ENCODE measurements around the gene ADRA2A. TPM values are rescaled to one million over a fixed set of nuclear protein-coding genes. Genes with fewer than 3 reads are reported as not detected.

ADRA2A gene
- polyA plus RNA-seq, 1 donor (not counting 4 experiments of a cell fraction or from before 2014, with no cell fraction given), result not detected

- Histone ChIP-seq H3K4me1 (ENCODE audit: control insufficient read depth, extremely low read depth, insufficient read depth, low read length) (no peaks in the 10 kb centered on the region), H3K4me3 (ENCODE audit: control insufficient read depth in 2 of 3, extremely low read depth in 1 of 3, insufficient read depth in 2 of 3, low read depth in 1 of 3, low read length in 3 of 3) (no peak overlapping the region), H3K9ac (ENCODE audit: control insufficient read depth, extremely low read depth, insufficient read depth, low read length) (no peak overlapping the region), H2AFZ (ENCODE audit: control insufficient read depth, low read length) (no peak overlapping the region), H3K36me3 (ENCODE audit: control insufficient read depth in 2 of 2, extremely low read depth in 1 of 2, insufficient read depth in 2 of 2, low read length in 2 of 2) (no peaks in the 10 kb centered on the region), H3K79me2 (ENCODE audit: control insufficient read depth, insufficient read depth, low read length) (no peaks in the 10 kb centered on the region), H3K9me1 (ENCODE audit: control insufficient read depth, extremely low read depth, insufficient read depth, low read length) (no peaks in the 10 kb centered on the region), H4K20me1 (ENCODE audit: control insufficient read depth, extremely low read depth, insufficient read depth, low read length) (no peaks in the 10 kb centered on the region), H3K9me3 (ENCODE audit: control insufficient read depth, low read depth, low read length) (no peaks in the 10 kb centered on the region), H3K27me3 (ENCODE audit: control insufficient read depth, extremely low read depth, insufficient read depth, low read length) (no peaks in the 10 kb centered on the region), H3K4me2 (ENCODE audit: control insufficient read depth, extremely low read depth, insufficient read depth, low read depth, low read length) (no peak overlapping the region), H3K27ac (ENCODE audit: control insufficient read depth, insufficient read depth, low read length) (no peak overlapping the region)
- no peak for DNase-seq (ENCODE audit: low read depth, low spot score)
- no peak for TF ChIP-seq EZH2 (IDR thresholded peaks at IDR 0.05; ENCODE audit: low read length)
- TF ChIP-seq, protein P1, sequence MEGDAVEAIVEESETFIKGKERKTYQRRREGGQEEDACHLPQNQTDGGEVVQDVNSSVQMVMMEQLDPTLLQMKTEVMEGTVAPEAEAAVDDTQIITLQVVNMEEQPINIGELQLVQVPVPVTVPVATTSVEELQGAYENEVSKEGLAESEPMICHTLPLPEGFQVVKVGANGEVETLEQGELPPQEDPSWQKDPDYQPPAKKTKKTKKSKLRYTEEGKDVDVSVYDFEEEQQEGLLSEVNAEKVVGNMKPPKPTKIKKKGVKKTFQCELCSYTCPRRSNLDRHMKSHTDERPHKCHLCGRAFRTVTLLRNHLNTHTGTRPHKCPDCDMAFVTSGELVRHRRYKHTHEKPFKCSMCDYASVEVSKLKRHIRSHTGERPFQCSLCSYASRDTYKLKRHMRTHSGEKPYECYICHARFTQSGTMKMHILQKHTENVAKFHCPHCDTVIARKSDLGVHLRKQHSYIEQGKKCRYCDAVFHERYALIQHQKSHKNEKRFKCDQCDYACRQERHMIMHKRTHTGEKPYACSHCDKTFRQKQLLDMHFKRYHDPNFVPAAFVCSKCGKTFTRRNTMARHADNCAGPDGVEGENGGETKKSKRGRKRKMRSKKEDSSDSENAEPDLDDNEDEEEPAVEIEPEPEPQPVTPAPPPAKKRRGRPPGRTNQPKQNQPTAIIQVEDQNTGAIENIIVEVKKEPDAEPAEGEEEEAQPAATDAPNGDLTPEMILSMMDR (optimal IDR thresholded peaks at IDR 0.05 in 1 of 3, IDR thresholded peaks at IDR 0.05 in 1 of 3, conservative IDR thresholded peaks at IDR 0.05 in 1 of 3; ENCODE audit: extremely low read depth in 1 of 3, insufficient read depth in 2 of 3, low read length in 3 of 3), result no peak
- dilution Hi-C loops (cut with MboI; ENCODE audit: extremely low pct_ligation_motif_present, low sequenced_read_pairs), result no loop called here
- no peak for FAIRE-seq
Observed at GRCh38 chr10:111089293-111089692, 12.5 kb downstream of the ADRA2A start.

- Histone ChIP-seq H3K9ac (ENCODE audit: control insufficient read depth, extremely low read depth, insufficient read depth, low read length) (no peak overlapping the region), H3K4me3 (ENCODE audit: control insufficient read depth in 2 of 3, extremely low read depth in 1 of 3, insufficient read depth in 2 of 3, low read depth in 1 of 3, low read length in 3 of 3) (no peak overlapping the region), H3K27me3 (ENCODE audit: control insufficient read depth, extremely low read depth, insufficient read depth, low read length) (no peaks in the 10 kb centered on the region), H3K9me1 (ENCODE audit: control insufficient read depth, extremely low read depth, insufficient read depth, low read length) (no peaks in the 10 kb centered on the region), H3K4me1 (ENCODE audit: control insufficient read depth, extremely low read depth, insufficient read depth, low read length) (no peaks in the 10 kb centered on the region), H4K20me1 (ENCODE audit: control insufficient read depth, extremely low read depth, insufficient read depth, low read length) (no peaks in the 10 kb centered on the region), H3K4me2 (ENCODE audit: control insufficient read depth, extremely low read depth, insufficient read depth, low read depth, low read length) (no peak overlapping the region), H3K27ac (ENCODE audit: control insufficient read depth, insufficient read depth, low read length) (no peak overlapping the region), H3K36me3 (ENCODE audit: control insufficient read depth in 2 of 2, extremely low read depth in 1 of 2, insufficient read depth in 2 of 2, low read length in 2 of 2) (no peaks in the 10 kb centered on the region), H3K79me2 (ENCODE audit: control insufficient read depth, insufficient read depth, low read length) (no peaks in the 10 kb centered on the region), H3K9me3 (ENCODE audit: control insufficient read depth, low read depth, low read length) (no peaks in the 10 kb centered on the region), H2AFZ (ENCODE audit: control insufficient read depth, low read length) (no peak overlapping the region)
- dilution Hi-C loops (cut with MboI; ENCODE audit: extremely low pct_ligation_motif_present, low sequenced_read_pairs), result no loop called here
- FAIRE-seq (no peak), DNase-seq (ENCODE audit: low read depth, low spot score) (no peak)
- TF ChIP-seq EZH2 (IDR thresholded peaks at IDR 0.05; ENCODE audit: low read length), result no peak
- TF ChIP-seq, protein P1 (optimal IDR thresholded peaks at IDR 0.05 in 1 of 3, IDR thresholded peaks at IDR 0.05 in 1 of 3, conservative IDR thresholded peaks at IDR 0.05 in 1 of 3; ENCODE audit: extremely low read depth in 1 of 3, insufficient read depth in 2 of 3, low read length in 3 of 3), result no peak
Observed at GRCh38 chr10:111091833-111092232, 15.0 kb downstream of the ADRA2A start.
